Breast epithelium (tissue), 4 donors: ENCODE results near the gene ZNF268. TPM values are rescaled to one million over a fixed set of nuclear protein-coding genes. Genes with fewer than 3 reads are reported as not detected.

Source experiments
- DNase-seq, 2 donors: peaks; one replicate each; pipeline ENCODE4 v3.0.0-alpha.2; 2019; ENCODE audit warnings: low spot score in 2 of 2
- H3K27ac ChIP-seq, 2 donors: fragments of 200-600 bp; sonication (generic) in 1 of 2; one replicate each; pipeline ENCODE4 v1.5.1; 2016 to 2019; ENCODE audit warnings: mild to moderate bottlenecking in 1 of 2
- H3K27me3 ChIP-seq, 2 donors: fragments of 200-600 bp; sonication (generic) in 1 of 2; one replicate each; pipeline versions ENCODE4 v1.5.1 to v1.6.0; 2017 to 2019; ENCODE audit warnings: control low read depth in 1 of 2, mild to moderate bottlenecking in 1 of 2
- H3K36me3 ChIP-seq: fragments of 200-600 bp; one replicate; pipeline ENCODE4 v1.5.1; 2019
- H3K4me1 ChIP-seq, 2 donors: fragments of 200-600 bp; sonication (generic); one replicate each; pipeline ENCODE4 v1.5.1; 2016 to 2019; ENCODE audit warnings: control low read depth in 1 of 2
- H3K4me3 ChIP-seq, 3 donors: fragments of 200-600 bp; sonication (generic); 1 replicate in 2 of 3; 2 replicates in 1 of 3; pipeline ENCODE4 v1.5.1; 2016 to 2019; ENCODE audit warnings: mild to moderate bottlenecking in 3 of 3, moderate library complexity in 2 of 3
- H3K9me3 ChIP-seq, 2 donors: fragments of 200-600 bp; sonication (generic) in 1 of 2; one replicate each; pipeline ENCODE4 v1.5.1; 2016 to 2019; ENCODE audit warnings: control low read depth in 1 of 2
- CTCF ChIP-seq, 3 donors: fragments of 450-650 bp; IDR thresholded peaks; one replicate each; pipeline ENCODE4 v1.5.1; 2016 to 2017; ENCODE audit warnings: antibody characterized with exemption in 3 of 3, mild to moderate bottlenecking in 3 of 3, moderate library complexity in 3 of 3
- POLR2A ChIP-seq: fragments of 450-650 bp; IDR thresholded peaks from one replicate; pipeline ENCODE4 v1.6.1; 2016; ENCODE audit warnings: antibody characterized with exemption, mild to moderate bottlenecking, moderate library complexity
- POLR2AphosphoS5 ChIP-seq, 3 donors: sonication (generic); formaldehyde crosslinking; IDR thresholded peaks; one replicate each; pipeline ENCODE4 v1.6.1; 2017; ENCODE audit warnings: antibody characterized with exemption in 3 of 3
- intact Hi-C: fragments of 100-400 bp; cut with DNase I; formaldehyde crosslinking; loops from one replicate; pipeline ENCODE4 v1.15.1; 2023; ENCODE audit warnings: low total_unique reads
- total RNA-seq, 3 donors: library from RNA; depleted of rRNA; stranded (reverse); fragments of >200 nt; gene quantifications; one replicate each; pipeline ENCODE4 v1.1.0, GENCODE V29; 2016

Gene ZNF268
- total RNA-seq, 3 donors from 2014 or later = 15.4 to 38.2 (median 23.3) TPM

GRCh38 chr12:133206390-133206789 lies 25.1 kb downstream of the ZNF268 start:
- H3K4me3 ChIP-seq = peak overlapping the region in 1 of 3 donors; percentile 6
- H3K27ac ChIP-seq = no peak overlapping the region
- intact Hi-C loops = no loop called here
- H3K9me3 ChIP-seq = peaks cover 98 to 100% of the 10 kb centered on the region in 2 donors
- no peaks in the 10 kb centered on the region for H3K4me1 ChIP-seq
- TF ChIP-seq POLR2A (no peak), CTCF (IDR thresholded peaks at IDR 0.05) (no peak), POLR2AphosphoS5 (IDR thresholded peaks at IDR 0.05) (no peak)
- H3K27me3 ChIP-seq = no peaks in the 10 kb centered on the region
- no peak for DNase-seq
- peaks cover 25% of the 10 kb centered on the region for H3K36me3 ChIP-seq

GRCh38 chr12:133215724-133216123 lies 34.4 kb downstream of the ZNF268 start:
- intact Hi-C loops = no loop called here
- TF ChIP-seq POLR2AphosphoS5 (IDR thresholded peaks at IDR 0.05) (no peak), POLR2A (no peak), CTCF (IDR thresholded peaks at IDR 0.05) (no peak)
- Histone ChIP-seq H3K27ac (no peak overlapping the region), H3K27me3 (no peaks in the 10 kb centered on the region), H3K9me3 (peaks cover 95 to 100% of the 10 kb centered on the region in 2 donors), H3K36me3 (no peaks in the 10 kb centered on the region), H3K4me1 (no peaks in the 10 kb centered on the region), H3K4me3 (no peak overlapping the region)
- DNase-seq = no peak

GRCh38 chr12:133217219-133217618 lies 35.9 kb downstream of the ZNF268 start:
- intact Hi-C loops = no loop called here

GRCh38 chr12:133220521-133220920 lies 39.2 kb downstream of the ZNF268 start:
- no peaks in the 10 kb centered on the region for H3K4me1 ChIP-seq
- no peak for DNase-seq
- H3K4me3 ChIP-seq = no peak overlapping the region
- TF ChIP-seq CTCF (IDR thresholded peaks at IDR 0.05) (no peak), POLR2A (no peak), POLR2AphosphoS5 (IDR thresholded peaks at IDR 0.05) (no peak)
- H3K36me3 ChIP-seq = no peaks in the 10 kb centered on the region
- no peak overlapping the region for H3K27ac ChIP-seq
- no peaks in the 10 kb centered on the region for H3K27me3 ChIP-seq
- intact Hi-C loops = no loop called here
- H3K9me3 ChIP-seq = peaks cover 69 to 89% of the 10 kb centered on the region in 2 donors

More at GRCh38 chr12:133217219-133217618, 35.9 kb downstream of the ZNF268 start:
- H3K9me3 ChIP-seq = peaks cover 93 to 100% of the 10 kb centered on the region in 2 donors
- H3K4me1 ChIP-seq = no peaks in the 10 kb centered on the region
- no peak overlapping the region for H3K4me3 ChIP-seq
- H3K36me3 ChIP-seq = no peaks in the 10 kb centered on the region
- H3K27me3 ChIP-seq = no peaks in the 10 kb centered on the region
- no peak for TF ChIP-seq POLR2AphosphoS5 (IDR thresholded peaks at IDR 0.05)
- no peak for TF ChIP-seq CTCF (IDR thresholded peaks at IDR 0.05)
- TF ChIP-seq POLR2A = no peak
- DNase-seq = no peak
- H3K27ac ChIP-seq = no peak overlapping the region

GRCh38 chr12:133221241-133221640 lies 39.9 kb downstream of the ZNF268 start:
- Histone ChIP-seq H3K36me3 (no peaks in the 10 kb centered on the region), H3K4me1 (no peaks in the 10 kb centered on the region), H3K9me3 (peaks cover 64 to 89% of the 10 kb centered on the region in 2 donors), H3K4me3 (no peak overlapping the region), H3K27me3 (no peaks in the 10 kb centered on the region), H3K27ac (no peak overlapping the region)
- no peak for DNase-seq
- intact Hi-C loops = no loop called here
- no peak for TF ChIP-seq POLR2AphosphoS5 (IDR thresholded peaks at IDR 0.05)
- no peak for TF ChIP-seq CTCF (IDR thresholded peaks at IDR 0.05)
- TF ChIP-seq POLR2A = no peak
